T-cell (primary cell): ENCODE data around the gene PUS3. TPM values are rescaled to one million over a fixed set of nuclear protein-coding genes. Genes with fewer than 3 reads are reported as not detected.
A peak's percentile ranks its signal among the peaks of the same experiment; 100 is the strongest.

Source experiments
- ATAC-seq, 4 experiments: fragments of 200-7000 bp in 3 of 4; fragments of 150-1000 bp in 1 of 4; cut with Tn5 transposase; replicated peaks in 1 of 4; 1 replicate in 3 of 4; 2 replicates in 1 of 4; pipeline ENCODE4 v1.10.0; 2021; ENCODE audit warnings: moderate library complexity in 3 of 4, mild to moderate bottlenecking in 2 of 4, moderate number of reproducible peaks in 1 of 4
- CTCF ChIA-PET, 2 donors: fragments of 300-600 bp; sonication (Branson Sonifier 250); formaldehyde crosslinking; loops; one replicate each; lab custom pipeline; 2022; ENCODE audit warnings: antibody characterized with exemption in 2 of 2; lab: Charles Lee
- POLR2A ChIA-PET, 2 donors: fragments of 300-600 bp; sonication (Branson Sonifier 250); formaldehyde crosslinking; loops; one replicate each; lab custom pipeline; 2022; ENCODE audit warnings: antibody characterized with exemption in 2 of 2; lab: Charles Lee
- DNase-seq, 35 experiments: peaks; one replicate each; pipeline versions ENCODE4 v3.0.0 to v3.0.0-alpha.2; 2013 to 2023
- H3K27ac ChIP-seq: one replicate; pipeline ENCODE4 v1.5.1; 2013; ENCODE audit warnings: low read length
- H3K27me3 ChIP-seq, 2 experiments: replicated peaks in 1 of 2; 1 replicate in 1 of 2; 2 replicates in 1 of 2; pipeline versions ENCODE4 v1.6.1 to v1.7.0; 2013; ENCODE audit warnings: low read length in 1 of 2, mixed read lengths in 1 of 2; ENCODE audit not compliant: control insufficient read depth in 2 of 2, insufficient read depth in 2 of 2; ENCODE audit errors: extremely low read depth in 1 of 2
- H3K36me3 ChIP-seq, 2 donors: 1 replicate in 1 of 2; 2 replicates in 1 of 2; pipeline versions ENCODE4 v1.6.1 to v1.7.0; 2013; ENCODE audit warnings: low read length in 1 of 2; ENCODE audit not compliant: control insufficient read depth in 2 of 2, insufficient read depth in 1 of 2; ENCODE audit errors: extremely low read depth in 1 of 2
- H3K4me1 ChIP-seq, 2 experiments: 1 replicate in 1 of 2; 2 replicates in 1 of 2; pipeline versions ENCODE4 v1.6.1 to v1.7.0; 2013; ENCODE audit warnings: low read length in 2 of 2, mixed read lengths in 1 of 2; ENCODE audit not compliant: insufficient read depth in 2 of 2, control insufficient read depth in 1 of 2; ENCODE audit errors: extremely low read depth in 1 of 2
- H3K4me3 ChIP-seq, 2 donors: 1 replicate in 1 of 2; 2 replicates in 1 of 2; pipeline versions ENCODE4 v1.5.1 to v1.7.0; 2013; ENCODE audit warnings: mild to moderate bottlenecking in 2 of 2, low read length in 1 of 2, moderate library complexity in 1 of 2; ENCODE audit not compliant: control insufficient read depth in 1 of 2; ENCODE audit errors: extremely low read depth in 1 of 2
- H3K9me3 ChIP-seq: 2 replicates; pipeline ENCODE4 v1.7.0; 2013
- H3K27ac Mint-ChIP-seq, 2 donors: one replicate each; pipeline ENCODE4 v1.8.0; 2020 to 2021; ENCODE audit warnings: mild to moderate bottlenecking in 2 of 2, mixed read lengths in 2 of 2
- H3K27me3 Mint-ChIP-seq, 2 donors: one replicate each; pipeline ENCODE4 v1.8.0; 2021 to 2022; ENCODE audit warnings: mixed read lengths in 2 of 2
- H3K36me3 Mint-ChIP-seq: one replicate; pipeline ENCODE4 v1.8.0; 2021; ENCODE audit warnings: mixed read lengths
- H3K4me1 Mint-ChIP-seq, 3 donors: one replicate each; pipeline ENCODE4 v1.8.0; 2020 to 2022; ENCODE audit warnings: mixed read lengths in 3 of 3, mild to moderate bottlenecking in 1 of 3
- H3K4me3 Mint-ChIP-seq, 3 donors: one replicate each; pipeline ENCODE4 v1.8.0; 2020 to 2022; ENCODE audit warnings: mild to moderate bottlenecking in 3 of 3, mixed read lengths in 3 of 3, moderate library complexity in 3 of 3
- H3K9me3 Mint-ChIP-seq, 3 donors: one replicate each; pipeline ENCODE4 v1.8.0; 2020 to 2022; ENCODE audit warnings: mixed read lengths in 3 of 3
- WGBS: methylation state at CpG from one replicate; pipeline ENCODE4 v1.1.5; 2013; ENCODE audit warnings: missing lambda C conversion rate; ENCODE audit not compliant: insufficient coverage; 5-methylcytosine and 5-hydroxymethylcytosine counted together
- total RNA-seq, 35 experiments: library from RNA in 6 of 35; stranded (reverse) in 6 of 35; fragments of 120-200 nt in 1 of 35; gene quantifications; one replicate each; pipeline versions ENCODE4 v1.2.1 to v1.2.4 and lab custom pipeline; 2013 to 2026

The PUS3 gene
- total RNA-seq, 5 donors from 2014 or later (not counting 1 experiment from before 2014, with no cell fraction given), result 5.2 to 14.6 (median 11.5) TPM

DNA sequence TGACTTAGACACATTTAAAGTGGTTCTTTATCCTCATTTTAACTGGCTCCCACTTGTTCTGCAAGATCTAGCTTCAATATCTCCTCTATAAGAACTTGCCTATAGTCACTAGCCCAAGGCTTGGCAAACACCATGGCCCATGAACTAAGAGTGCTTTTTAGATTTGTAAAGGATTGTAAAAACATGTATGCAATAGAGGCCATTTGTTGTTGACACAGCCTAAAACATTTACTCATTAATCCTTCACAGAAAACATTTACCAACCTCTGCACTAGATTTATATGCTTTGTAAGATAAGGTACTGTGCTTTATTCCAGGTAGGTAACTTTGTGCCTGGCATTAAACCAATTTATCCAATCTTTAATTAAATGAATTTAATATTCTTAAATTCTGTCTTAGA lies 10.0 kb downstream of the PUS3 start:
- Mint-ChIP-seq H3K4me3 (no peak overlapping the region), H3K36me3 (peaks cover 25% of the 10 kb centered on the region), H3K4me1 (peaks cover 41 to 55% (median 48%) of the 10 kb centered on the region in 3 donors), H3K27ac (no peak overlapping the region), H3K9me3 (no peaks in the 10 kb centered on the region), H3K27me3 (no peaks in the 10 kb centered on the region)
- Histone ChIP-seq H3K4me3 (no peak overlapping the region), H3K36me3 (peaks cover 0 to 19% of the 10 kb centered on the region in 2 donors), H3K27me3 (no peaks in the 10 kb centered on the region), H3K9me3 (no peaks in the 10 kb centered on the region), H3K27ac (no peak overlapping the region), H3K4me1 (peaks cover 0 to 14% of the 10 kb centered on the region in 2 experiments)
- no peak for ATAC-seq
- no peak for DNase-seq
- ChIA-PET POLR2A (no interaction called here), CTCF (no interaction called here)

DNA sequence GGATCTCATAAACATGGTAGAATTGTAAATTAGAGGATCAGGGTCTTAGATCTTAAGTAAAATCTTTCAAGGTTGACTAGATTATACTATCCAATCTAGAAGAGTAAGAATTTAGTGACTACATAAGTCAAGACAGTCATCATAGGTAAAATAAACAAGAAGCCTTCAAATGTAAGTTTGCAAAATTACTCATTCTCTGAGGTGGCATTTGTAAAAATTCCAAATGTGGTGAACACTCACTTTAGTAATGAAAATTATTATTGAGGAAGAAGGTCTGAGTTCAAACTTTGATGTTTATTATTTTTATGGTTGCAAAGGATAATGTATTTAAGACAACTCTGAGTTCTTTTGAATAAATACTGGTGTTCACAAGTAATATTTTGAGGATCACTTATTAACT lies 10.9 kb downstream of the PUS3 start:
- POLR2A ChIA-PET, result no interaction called here

DNA sequence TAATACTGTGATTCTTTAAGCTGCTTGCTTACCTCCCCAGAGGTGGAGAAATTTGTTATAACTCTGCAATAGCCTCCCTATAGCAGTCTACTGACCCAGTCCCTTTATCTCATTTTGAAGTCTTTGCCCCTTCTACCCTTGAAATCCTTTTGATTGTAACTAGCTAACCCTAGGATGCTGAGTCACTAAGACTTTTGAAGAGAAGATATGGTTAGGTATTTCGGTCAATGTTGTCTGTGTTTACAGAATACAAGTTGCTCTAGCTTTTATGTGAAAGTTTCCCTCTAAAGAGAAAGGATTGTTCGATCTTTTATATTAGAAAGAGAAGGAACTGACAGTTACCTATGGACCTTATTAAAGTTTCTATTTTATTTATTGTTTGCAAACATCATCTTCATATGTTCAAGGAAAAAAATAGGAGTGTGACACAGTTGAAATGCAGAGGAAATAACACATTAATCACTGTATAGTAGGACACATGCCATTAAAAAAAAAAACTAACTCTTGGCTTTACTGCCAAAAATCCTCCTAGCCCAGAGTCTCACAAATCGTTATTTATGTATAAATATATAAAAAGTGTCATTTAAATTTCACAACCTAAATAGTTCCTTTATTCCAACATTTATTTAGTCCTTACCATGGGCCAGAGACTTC lies 12.4 kb downstream of the PUS3 start:
- H3K4me3 Mint-ChIP-seq, result peak overlapping the region in 1 of 3 donors; percentile 11
- Histone ChIP-seq H3K9me3 (no peaks in the 10 kb centered on the region), H3K4me3 (no peak overlapping the region), H3K27ac (no peak overlapping the region), H3K4me1 (peaks cover 0 to 25% of the 10 kb centered on the region in 2 experiments), H3K36me3 (peaks cover 0 to 15% of the 10 kb centered on the region in 2 donors), H3K27me3 (no peaks in the 10 kb centered on the region)
- WGBS, result no CpG with 5 or more reads among the region's 3 CpGs
- H3K4me1 Mint-ChIP-seq, result peaks cover 34 to 50% (median 48%) of the 10 kb centered on the region in 3 donors
- peaks cover 18% of the 10 kb centered on the region for H3K36me3 Mint-ChIP-seq
- peaks cover 0 to 2% of the 10 kb centered on the region in 2 donors for H3K27me3 Mint-ChIP-seq
- H3K9me3 Mint-ChIP-seq, result no peaks in the 10 kb centered on the region
- CTCF ChIA-PET, result no interaction called here
- ATAC-seq (no peak), DNase-seq (no peak)
- H3K27ac Mint-ChIP-seq, result peak overlapping the region in 1 of 2 donors; percentile 7
- POLR2A ChIA-PET, result no interaction called here

More for the DNA sequence above, 10.9 kb downstream of the PUS3 start:
- DNase-seq, result no peak
- Mint-ChIP-seq H3K27me3 (peaks cover 0 to 2% of the 10 kb centered on the region in 2 donors), H3K36me3 (peaks cover 22% of the 10 kb centered on the region), H3K9me3 (no peaks in the 10 kb centered on the region), H3K4me1 (peaks cover 37 to 52% (median 47%) of the 10 kb centered on the region in 3 donors), H3K4me3 (no peak overlapping the region), H3K27ac (no peak overlapping the region)
- peaks cover 0 to 19% of the 10 kb centered on the region in 2 donors for H3K36me3 ChIP-seq
- no peak overlapping the region for H3K4me3 ChIP-seq
- CTCF ChIA-PET, result no interaction called here
- no peak overlapping the region for H3K27ac ChIP-seq
- H3K4me1 ChIP-seq, result peaks cover 0 to 19% of the 10 kb centered on the region in 2 experiments
- no peak for ATAC-seq
- H3K9me3 ChIP-seq, result no peaks in the 10 kb centered on the region
- no peaks in the 10 kb centered on the region for H3K27me3 ChIP-seq

DNA sequence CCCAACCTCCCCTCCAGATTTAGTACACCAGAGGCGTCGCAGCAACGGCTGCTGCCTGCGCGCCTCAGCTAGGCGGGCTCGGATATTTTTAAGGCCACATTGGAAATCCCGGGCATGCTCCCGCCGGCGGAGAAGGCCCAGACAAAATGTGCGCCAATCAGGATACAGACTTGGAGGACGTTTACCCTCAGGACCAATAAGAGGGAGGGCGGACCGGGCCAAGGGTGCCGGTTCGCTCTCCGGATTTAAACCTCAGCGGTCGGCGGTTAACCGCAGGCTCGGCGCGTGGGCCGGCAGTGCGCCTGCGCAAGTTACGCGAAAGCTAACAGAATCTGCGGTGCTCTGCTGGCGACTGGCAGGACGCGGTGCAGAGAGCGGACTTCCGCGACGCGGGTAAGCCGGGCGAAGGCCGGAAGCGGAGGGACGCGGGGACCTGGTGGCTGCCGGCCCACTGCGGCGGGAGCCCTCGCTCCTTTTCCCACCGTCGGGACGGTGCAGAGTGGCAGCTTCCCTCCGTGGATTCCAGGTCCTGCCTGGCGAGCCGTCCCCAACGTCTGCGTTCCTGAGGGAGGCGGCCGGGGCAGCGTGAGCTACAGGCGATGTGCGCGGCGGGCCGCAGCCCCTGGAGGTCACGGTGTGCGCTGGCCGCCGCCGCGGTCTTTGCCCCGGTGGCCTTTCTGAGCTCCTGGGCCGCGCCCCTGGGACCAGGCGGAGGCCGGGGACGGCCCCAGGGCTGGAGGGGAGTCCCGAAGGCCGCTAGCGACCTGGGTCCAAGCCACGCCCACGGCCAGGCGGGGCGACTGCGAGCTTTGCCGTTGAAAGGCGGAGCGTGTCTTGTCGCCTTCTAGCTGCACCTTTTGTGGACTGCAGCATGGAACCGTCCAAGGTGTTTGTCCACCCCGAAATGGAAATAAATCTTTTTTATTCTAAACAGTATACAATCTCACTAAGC lies 15.4 kb downstream of the PUS3 start, which contains the start of gene HYLS1:
TSS of gene HYLS1 (plus strand) at position 296 of the 952 bp plus-strand sequence. CDS start 11,701 bp downstream, outside the sequence.
- no peaks in the 10 kb centered on the region for H3K9me3 ChIP-seq
- Mint-ChIP-seq H3K4me1 (peaks cover 31 to 43% (median 42%) of the 10 kb centered on the region in 3 donors), H3K27ac (peak within 1 kb of the TSS; percentile 93 to 96), H3K4me3 (peak within 1 kb of the TSS; percentile 86 to 92 (median 87)), H3K36me3 (no peaks in the 10 kb centered on the region), H3K27me3 (peaks cover 0 to 2% of the 10 kb centered on the region in 2 donors), H3K9me3 (no peaks in the 10 kb centered on the region)
- ATAC-seq (peak; percentile 89 to 92 (median 90)), DNase-seq (peak; percentile 82 to 97 (median 90))
- POLR2A ChIA-PET, result interaction anchor here (0.5 to 1.6 kb wide), 7 partner anchors 10 to 425 kb away, joined by 3 to 11 read pairs (median 4); partner anchors contain the start of gene PUS3 (in 1 of the 2)
- H3K4me1 ChIP-seq, result peaks cover 0 to 25% of the 10 kb centered on the region in 2 experiments
- H3K4me3 ChIP-seq, result peak within 1 kb of the TSS; percentile 62 to 89
- H3K36me3 ChIP-seq, result no peaks in the 10 kb centered on the region
- WGBS, result under 1% methylated on average over 87 of the region's 91 CpGs
- H3K27ac ChIP-seq, result peak within 1 kb of the TSS; percentile 83
- CTCF ChIA-PET, result interaction anchor here (0.6 to 1.6 kb wide), 11 partner anchors 8 to 1051 kb away, joined by 3 to 20 read pairs (median 4); partner anchors contain the start of genes CCDC15 (in 1 of the 2) and PUS3 (in 1 of the 2)
- H3K27me3 ChIP-seq, result no peaks in the 10 kb centered on the region

DNA sequence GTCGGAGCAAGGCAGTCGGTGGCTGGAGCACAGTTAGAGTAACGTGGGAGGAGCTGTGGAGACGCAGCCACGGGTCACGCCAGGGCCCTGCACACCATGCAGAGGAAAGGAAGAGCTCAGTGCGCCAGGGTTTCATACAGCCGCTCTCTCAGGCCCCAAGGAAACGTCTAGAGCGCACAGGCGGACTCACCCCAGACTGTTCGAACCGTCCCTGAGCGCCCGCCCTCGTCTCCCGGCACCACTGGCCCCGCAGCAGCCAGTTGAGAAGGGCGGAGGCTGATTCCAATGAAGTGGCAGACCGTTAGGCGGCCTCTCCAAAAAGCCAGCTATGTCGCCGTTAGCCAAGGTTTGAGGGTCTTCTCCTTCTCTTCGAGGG lies 16.0 kb downstream of the PUS3 start:
- Mint-ChIP-seq H3K27ac (peak overlapping the region; percentile 93 to 96), H3K9me3 (no peaks in the 10 kb centered on the region), H3K27me3 (peaks cover 0 to 2% of the 10 kb centered on the region in 2 donors), H3K36me3 (no peaks in the 10 kb centered on the region), H3K4me1 (peaks cover 31 to 38% (median 38%) of the 10 kb centered on the region in 3 donors), H3K4me3 (peak overlapping the region; percentile 86 to 92 (median 87))
- DNase-seq, result peak in 21 of 35 experiments; percentile 6 to 65 (median 21)
- peak overlapping the region; percentile 62 to 89 for H3K4me3 ChIP-seq
- POLR2A ChIA-PET, result interaction anchor here in 1 of 2 donors (0.6 to 1.6 kb wide), 4 partner anchors 11 to 325 kb away, joined by 3 to 11 read pairs (median 7); partner anchors contain the start of gene PUS3
- peak; percentile 38 to 50 (median 46) for ATAC-seq
- H3K36me3 ChIP-seq, result no peaks in the 10 kb centered on the region
- 12% methylated on average over 23 of the region's 24 CpGs for WGBS
- H3K27me3 ChIP-seq, result no peaks in the 10 kb centered on the region
- H3K4me1 ChIP-seq, result peaks cover 0 to 25% of the 10 kb centered on the region in 2 experiments
- peak overlapping the region; percentile 83 for H3K27ac ChIP-seq
- no peaks in the 10 kb centered on the region for H3K9me3 ChIP-seq
- CTCF ChIA-PET, result interaction anchor here (0.6 to 1.6 kb wide), 11 partner anchors 9 to 1050 kb away, joined by 3 to 20 read pairs (median 4); partner anchors contain the start of genes CCDC15 (in 1 of the 2) and PUS3 (in 1 of the 2)

DNA sequence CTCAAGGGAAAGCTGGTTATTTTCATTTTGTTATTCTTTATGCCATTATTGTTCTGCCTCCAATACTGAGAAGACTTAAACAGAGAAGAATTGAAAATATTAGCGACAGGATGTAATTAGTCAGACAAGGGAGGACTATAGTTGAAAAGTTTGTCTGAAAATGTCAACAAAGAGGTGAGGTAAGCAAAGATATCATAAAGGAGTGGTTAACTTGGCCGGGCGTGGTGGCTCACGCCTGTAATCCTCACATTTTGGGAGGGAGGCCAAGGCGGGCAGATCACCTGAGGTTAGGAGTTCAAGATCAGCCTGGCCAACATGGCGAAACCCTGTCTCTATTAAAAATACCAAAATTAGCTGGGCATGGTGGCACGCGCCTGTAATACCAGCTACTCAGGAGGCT lies 19.6 kb downstream of the PUS3 start:
- no peak overlapping the region for H3K4me3 Mint-ChIP-seq
- Histone ChIP-seq H3K4me3 (no peak overlapping the region), H3K9me3 (no peaks in the 10 kb centered on the region), H3K36me3 (no peaks in the 10 kb centered on the region), H3K27ac (no peak overlapping the region), H3K4me1 (peaks cover 0 to 16% of the 10 kb centered on the region in 2 experiments), H3K27me3 (no peaks in the 10 kb centered on the region)
- ChIA-PET CTCF (interaction anchor here in 1 of 2 donors (0.6 kb wide), 1 partner anchor 21 kb away, joined by 4 read pairs; no protein-coding TSS in a partner anchor), POLR2A (no interaction called here)
- ATAC-seq (no peak), DNase-seq (no peak)
- 94% methylated on average over 7 of the region's 8 CpGs for WGBS
- H3K27me3 Mint-ChIP-seq, result peaks cover 0 to 3% of the 10 kb centered on the region in 2 donors
- H3K4me1 Mint-ChIP-seq, result peaks cover 13 to 19% (median 17%) of the 10 kb centered on the region in 3 donors
- no peak overlapping the region for H3K27ac Mint-ChIP-seq
- H3K36me3 Mint-ChIP-seq, result no peaks in the 10 kb centered on the region
- H3K9me3 Mint-ChIP-seq, result no peaks in the 10 kb centered on the region
